Activated CD4-positive, alpha-beta T cell treated with anti-CD3 and anti-CD28 coated beads, Interleukin-10, Interleukin-2, amounts not matched to agents 100 ng/mL and 50 ng/mL, durations not matched to agents 16 hours and 8 hours (primary cell): ENCODE results near the gene CNPY1.

Experiments
- DNase-seq: peaks from one replicate; pipeline ENCODE4 v3.0.0-alpha.2; 2020

The CNPY1 gene

GRCh38 chr7:155487509-155488482, 58.6 kb downstream of the CNPY1 start:
- DNase-seq, result no peak

DNA sequence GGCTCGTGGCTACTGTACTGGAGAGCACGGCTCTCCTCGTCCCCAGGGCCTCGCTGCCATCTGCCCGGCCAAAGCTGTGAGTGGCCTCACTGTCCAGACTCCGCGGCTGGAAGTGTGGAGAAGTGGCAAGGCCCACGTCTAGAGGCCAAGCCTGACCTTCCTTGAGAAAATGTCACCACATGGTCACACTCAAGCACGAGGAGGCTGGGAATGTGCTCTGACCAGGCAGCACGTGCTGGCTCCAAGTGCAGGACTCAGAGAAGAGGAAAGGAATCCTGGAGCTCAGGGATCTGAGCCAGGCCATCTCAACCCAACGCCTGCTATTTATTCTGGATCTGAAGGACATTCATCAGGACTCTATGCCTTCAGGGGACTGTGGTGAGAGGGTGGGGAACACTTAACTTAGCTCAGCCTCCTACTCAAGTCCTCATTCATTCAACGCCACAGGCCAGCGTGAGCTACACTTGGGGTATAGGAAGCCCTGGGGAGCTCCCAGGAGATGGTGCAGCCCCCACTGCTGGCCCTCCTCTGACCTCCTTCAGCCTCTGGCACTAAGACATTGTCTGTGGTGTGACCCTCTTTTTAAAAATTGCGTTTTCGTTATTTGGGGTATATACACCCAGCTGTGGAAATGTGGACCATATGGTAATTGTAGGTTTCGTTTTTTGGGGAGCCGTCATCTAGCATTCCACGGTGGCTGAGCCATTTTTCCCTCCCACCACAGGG, 59.4 kb downstream of the CNPY1 start:
- no peak for DNase-seq

- DNase-seq, result no peak
These were observed 61.6 kb downstream of the CNPY1 start for GRCh38 chr7:155484483-155485399.

- DNase-seq, result no peak
These were observed 62.5 kb downstream of the CNPY1 start for GRCh38 chr7:155483868-155484325.

GRCh38 chr7:155483245-155483644, 63.1 kb downstream of the CNPY1 start:
- peak; percentile 18 for DNase-seq

GRCh38 chr7:155482511-155483183, 63.7 kb downstream of the CNPY1 start:
- DNase-seq, result no peak

DNA sequence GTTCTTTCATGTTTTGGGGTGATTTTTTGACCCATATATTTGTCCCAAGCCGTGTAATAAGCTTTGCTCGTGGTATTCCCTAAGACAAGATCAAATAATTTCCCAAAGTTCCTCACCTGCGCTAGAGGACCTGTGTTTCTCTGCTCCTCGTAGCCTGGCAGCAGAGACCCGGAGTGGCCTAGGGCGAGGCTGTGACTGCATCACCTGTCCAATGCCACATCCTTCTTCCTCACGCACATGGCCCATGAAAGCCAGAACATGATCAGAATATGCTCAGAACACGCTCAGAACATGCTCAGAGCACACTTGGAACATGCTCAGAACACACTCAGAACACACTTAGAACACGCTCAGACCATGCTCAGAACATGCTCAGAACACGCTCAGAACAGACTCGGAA, 64.6 kb downstream of the CNPY1 start:
- no peak for DNase-seq

GRCh38 chr7:155477476-155477875, 68.9 kb downstream of the CNPY1 start:
- peak; percentile 62 for DNase-seq

GRCh38 chr7:155471718-155472117, 74.6 kb downstream of the CNPY1 start:
- no peak for DNase-seq

DNA sequence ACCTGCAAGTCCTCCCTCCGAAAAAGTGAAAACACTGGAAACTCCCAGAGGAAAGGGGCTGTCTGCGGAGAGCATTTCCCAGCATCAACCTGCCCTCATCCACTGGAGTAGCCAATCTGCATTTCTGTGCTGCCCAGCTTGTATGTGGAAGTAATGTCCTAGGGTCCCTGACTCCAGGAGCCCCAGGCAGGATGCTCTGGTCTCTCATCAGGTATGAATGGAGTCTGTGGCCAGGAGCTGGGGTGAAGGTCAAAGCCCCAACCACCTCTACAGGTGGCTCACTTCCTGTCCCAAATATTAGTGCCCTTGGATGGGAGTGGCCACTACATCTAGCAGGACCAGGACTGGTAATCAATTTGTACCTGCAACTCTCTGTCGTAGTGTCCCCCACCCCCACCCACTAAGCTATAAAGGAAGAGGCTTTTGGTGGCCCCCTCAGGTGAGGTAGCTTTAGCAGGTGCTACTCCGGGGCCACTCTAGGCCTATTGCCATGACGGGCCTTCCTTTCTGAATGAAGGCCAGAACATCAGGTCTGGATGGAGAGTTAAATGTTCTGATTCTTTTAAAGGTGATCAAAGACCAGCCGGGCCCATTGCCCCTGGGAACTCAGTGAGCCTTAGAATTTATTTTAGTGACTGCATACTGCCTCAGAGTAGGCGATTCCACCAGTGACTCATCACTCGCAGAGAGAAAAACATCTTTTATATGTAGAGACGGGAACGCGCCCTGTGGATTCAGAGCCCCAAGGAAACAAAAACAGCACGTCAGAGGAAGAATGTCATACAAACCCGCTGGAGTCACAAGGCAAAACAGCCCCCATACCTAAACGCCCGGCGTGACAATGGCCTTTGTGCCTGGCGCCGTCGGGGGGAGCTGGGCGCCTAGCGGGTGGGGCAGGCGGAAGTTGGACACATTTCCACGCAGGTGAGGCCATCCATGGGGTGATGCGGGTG, 75.4 kb downstream of the CNPY1 start:
- DNase-seq, result no peak

- no peak for DNase-seq
These were observed 76.2 kb downstream of the CNPY1 start for GRCh38 chr7:155470186-155470487.

- no peak for DNase-seq
These were observed 76.8 kb downstream of the CNPY1 start for GRCh38 chr7:155469311-155470185.

- DNase-seq, result no peak
These were observed 77.6 kb downstream of the CNPY1 start for GRCh38 chr7:155468785-155469148.

DNA sequence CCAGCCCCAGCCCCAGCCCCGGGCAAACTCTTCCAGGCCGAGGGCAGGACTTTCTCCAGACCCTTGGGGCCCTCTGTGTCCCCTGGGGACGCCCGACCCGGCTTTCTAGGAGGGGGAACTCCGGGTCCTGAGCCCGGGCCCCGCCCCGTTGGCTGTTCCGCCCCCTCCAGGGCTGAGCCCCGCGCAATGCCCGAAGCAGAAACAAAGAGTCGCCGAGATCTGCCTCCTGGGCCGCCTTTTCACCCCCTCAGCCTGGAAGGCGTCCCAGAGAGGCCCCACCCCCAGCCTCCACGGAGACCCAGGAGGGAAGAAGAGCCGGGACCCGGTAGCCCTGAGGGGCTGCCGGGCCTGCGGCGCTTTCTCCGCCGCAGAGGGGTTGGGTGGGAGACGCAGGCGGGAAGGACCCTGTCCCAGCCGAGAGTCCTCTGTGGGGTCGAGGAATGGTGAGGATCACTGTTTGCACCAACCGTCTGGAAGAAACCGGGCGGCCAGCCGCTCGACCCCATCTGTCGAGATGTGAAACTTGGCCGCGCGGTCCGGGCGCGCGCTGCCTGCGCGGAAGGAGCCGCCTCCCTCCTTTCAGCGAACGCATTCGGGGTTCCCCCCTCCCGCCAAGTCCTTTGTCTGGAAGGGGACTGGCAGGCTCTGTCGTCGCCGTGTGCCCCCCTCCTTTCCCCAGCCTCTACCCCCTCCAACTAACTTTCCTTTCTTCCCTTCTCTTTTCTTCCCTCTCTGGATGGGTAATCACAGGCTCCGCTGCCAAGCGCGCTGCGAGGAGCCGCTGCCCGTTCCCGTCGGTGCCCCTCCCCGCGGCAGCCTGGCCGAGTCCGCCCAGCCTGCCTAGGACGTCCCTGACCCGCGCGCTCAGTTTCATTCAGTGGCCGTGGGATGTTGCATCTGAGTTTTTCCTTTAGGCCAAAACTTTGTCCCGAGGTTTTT, 78.2 kb downstream of the CNPY1 start:
- no peak for DNase-seq

- DNase-seq, result peak; percentile 59
These were observed 79.3 kb downstream of the CNPY1 start for GRCh38 chr7:155466814-155467733.

GRCh38 chr7:155466142-155466813, 80.1 kb downstream of the CNPY1 start:
- no peak for DNase-seq

DNA sequence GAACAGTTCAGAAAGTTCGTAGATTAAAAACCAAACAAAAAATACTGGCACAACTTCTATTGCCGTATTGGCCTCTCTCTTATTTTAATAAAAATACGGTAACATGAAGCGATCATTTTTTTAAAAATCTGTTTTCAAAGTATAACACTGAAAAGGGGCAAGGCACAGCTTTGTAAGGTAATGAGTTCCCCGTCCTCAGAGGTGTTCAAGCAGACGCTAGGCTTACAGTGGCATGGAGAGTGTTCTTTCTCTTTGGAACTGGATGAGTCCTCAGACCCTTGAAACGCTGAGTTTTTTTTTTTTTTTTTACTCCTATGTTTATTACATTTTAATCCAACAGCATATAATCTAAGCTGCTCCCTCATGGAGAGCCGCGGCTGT, 80.6 kb downstream of the CNPY1 start:
- no peak for DNase-seq
